ENCODE measurements around the gene SPPL3. TPM values are rescaled to one million over a fixed set of nuclear protein-coding genes. Genes with fewer than 3 reads are reported as not detected.

Gene SPPL3
- total RNA-seq, 2 experiments from 2014 or later, result 38.3 to 43.4 TPM

DNA sequence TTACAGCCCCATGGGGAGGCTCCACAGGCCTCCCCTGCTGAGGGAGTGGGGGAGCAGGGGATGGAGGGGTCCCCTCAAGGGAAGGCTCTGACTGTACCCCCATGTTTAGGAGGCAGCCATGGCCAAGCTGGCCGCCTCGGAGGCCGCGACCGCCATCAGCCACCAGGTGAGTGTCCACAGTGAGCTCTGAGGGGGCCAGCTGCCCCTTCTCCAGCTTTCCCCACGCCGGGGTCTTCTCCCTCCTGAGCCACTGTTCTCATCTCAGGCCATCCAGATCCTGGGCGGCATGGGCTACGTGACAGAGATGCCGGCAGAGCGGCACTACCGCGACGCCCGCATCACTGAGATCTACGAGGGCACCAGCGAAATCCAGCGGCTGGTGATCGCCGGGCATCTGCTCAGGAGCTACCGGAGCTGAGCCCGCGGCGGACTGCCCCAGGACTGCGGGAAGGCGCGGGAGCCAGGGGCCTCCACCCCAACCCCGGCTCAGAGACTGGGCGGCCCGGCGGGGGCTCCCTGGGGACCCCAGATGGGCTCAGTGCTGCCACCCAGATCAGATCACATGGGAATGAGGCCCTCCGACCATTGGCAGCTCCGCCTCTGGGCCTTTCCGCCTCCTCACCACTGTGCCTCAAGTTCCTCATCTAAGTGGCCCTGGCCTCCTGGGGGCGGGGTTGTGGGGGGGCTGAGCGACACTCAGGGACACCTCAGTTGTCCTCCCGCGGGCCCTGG lies 165.0 kb downstream of the SPPL3 start:
- DNase-seq (no peak), ATAC-seq (ENCODE audit: poor library complexity) (no peak)
- POLR2A ChIA-PET, result no interaction called here
- Mint-ChIP-seq H3K27me3 (no peaks in the 10 kb centered on the region), H3K27ac (no peak overlapping the region), H3K4me3 (no peak overlapping the region), H3K36me3 (ENCODE audit: low read depth) (peaks cover 12% of the 10 kb centered on the region), H3K9me3 (no peaks in the 10 kb centered on the region), H3K4me1 (ENCODE audit: low read depth) (no peaks in the 10 kb centered on the region)
- no peak overlapping the region for H3K27ac ChIP-seq (ENCODE audit: low read depth in 1 of 2, low read length in 2 of 2)
- no peaks in the 10 kb centered on the region for H3K36me3 ChIP-seq (ENCODE audit: insufficient read depth, low read length)
- CTCF ChIA-PET, result no interaction called here
- H3K4me1 ChIP-seq (ENCODE audit: insufficient read depth, low read length), result no peaks in the 10 kb centered on the region
- no peak overlapping the region for H3K4me3 ChIP-seq (ENCODE audit: low read length)
- intact Hi-C loops (cut with DNase I, micrococcal nuclease), result no loop called here
- no peaks in the 10 kb centered on the region for H3K9me3 ChIP-seq (ENCODE audit: control insufficient read depth in 1 of 2, insufficient read depth in 1 of 2, low read length in 2 of 2)
- TF ChIP-seq, protein P1, sequence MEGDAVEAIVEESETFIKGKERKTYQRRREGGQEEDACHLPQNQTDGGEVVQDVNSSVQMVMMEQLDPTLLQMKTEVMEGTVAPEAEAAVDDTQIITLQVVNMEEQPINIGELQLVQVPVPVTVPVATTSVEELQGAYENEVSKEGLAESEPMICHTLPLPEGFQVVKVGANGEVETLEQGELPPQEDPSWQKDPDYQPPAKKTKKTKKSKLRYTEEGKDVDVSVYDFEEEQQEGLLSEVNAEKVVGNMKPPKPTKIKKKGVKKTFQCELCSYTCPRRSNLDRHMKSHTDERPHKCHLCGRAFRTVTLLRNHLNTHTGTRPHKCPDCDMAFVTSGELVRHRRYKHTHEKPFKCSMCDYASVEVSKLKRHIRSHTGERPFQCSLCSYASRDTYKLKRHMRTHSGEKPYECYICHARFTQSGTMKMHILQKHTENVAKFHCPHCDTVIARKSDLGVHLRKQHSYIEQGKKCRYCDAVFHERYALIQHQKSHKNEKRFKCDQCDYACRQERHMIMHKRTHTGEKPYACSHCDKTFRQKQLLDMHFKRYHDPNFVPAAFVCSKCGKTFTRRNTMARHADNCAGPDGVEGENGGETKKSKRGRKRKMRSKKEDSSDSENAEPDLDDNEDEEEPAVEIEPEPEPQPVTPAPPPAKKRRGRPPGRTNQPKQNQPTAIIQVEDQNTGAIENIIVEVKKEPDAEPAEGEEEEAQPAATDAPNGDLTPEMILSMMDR (IDR thresholded peaks at IDR 0.05), result no peak
- no peaks in the 10 kb centered on the region for H3K27me3 ChIP-seq (ENCODE audit: control insufficient read depth in 1 of 2, insufficient read depth in 2 of 2, low read length in 2 of 2)

DNA sequence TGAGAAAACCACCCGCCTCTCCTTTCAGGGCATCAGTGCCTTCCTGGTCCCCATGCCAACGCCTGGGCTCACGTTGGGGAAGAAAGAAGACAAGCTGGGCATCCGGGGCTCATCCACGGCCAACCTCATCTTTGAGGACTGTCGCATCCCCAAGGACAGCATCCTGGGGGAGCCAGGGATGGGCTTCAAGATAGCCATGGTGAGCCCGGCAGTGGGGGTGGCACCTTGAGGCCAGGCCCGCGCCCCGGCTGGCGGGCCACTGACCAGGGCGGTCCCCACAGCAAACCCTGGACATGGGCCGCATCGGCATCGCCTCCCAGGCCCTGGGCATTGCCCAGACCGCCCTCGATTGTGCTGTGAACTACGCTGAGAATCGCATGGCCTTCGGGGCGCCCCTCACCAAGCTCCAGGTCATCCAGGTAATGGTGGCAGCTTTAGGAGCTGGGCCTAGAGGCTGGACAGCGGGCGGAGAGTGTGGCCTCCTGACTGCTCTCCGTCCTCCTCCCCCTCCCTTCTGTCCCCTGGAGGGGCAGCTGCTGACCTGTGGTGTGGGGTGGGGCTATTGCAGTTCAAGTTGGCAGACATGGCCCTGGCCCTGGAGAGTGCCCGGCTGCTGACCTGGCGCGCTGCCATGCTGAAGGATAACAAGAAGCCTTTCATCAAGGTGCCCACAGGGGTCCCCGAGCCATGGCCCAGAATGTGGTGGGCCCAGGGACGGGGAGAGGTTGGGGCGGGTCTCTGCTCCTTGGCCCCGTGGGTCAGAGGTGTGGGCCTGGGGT lies 165.7 kb downstream of the SPPL3 start:
- Mint-ChIP-seq H3K4me3 (no peak overlapping the region), H3K27ac (no peak overlapping the region), H3K4me1 (ENCODE audit: low read depth) (no peaks in the 10 kb centered on the region), H3K27me3 (no peaks in the 10 kb centered on the region), H3K36me3 (ENCODE audit: low read depth) (peaks cover 15% of the 10 kb centered on the region), H3K9me3 (no peaks in the 10 kb centered on the region)
- DNase-seq (no peak), ATAC-seq (ENCODE audit: poor library complexity) (no peak)
- POLR2A ChIA-PET, result no interaction called here
- H3K27me3 ChIP-seq (ENCODE audit: control insufficient read depth in 1 of 2, insufficient read depth in 2 of 2, low read length in 2 of 2), result no peaks in the 10 kb centered on the region
- CTCF ChIA-PET, result no interaction called here
- no peak overlapping the region for H3K27ac ChIP-seq (ENCODE audit: low read depth in 1 of 2, low read length in 2 of 2)
- no peak overlapping the region for H3K4me3 ChIP-seq (ENCODE audit: low read length)
- intact Hi-C loops (cut with DNase I, micrococcal nuclease), result no loop called here
- H3K36me3 ChIP-seq (ENCODE audit: insufficient read depth, low read length), result no peaks in the 10 kb centered on the region
- no peaks in the 10 kb centered on the region for H3K9me3 ChIP-seq (ENCODE audit: control insufficient read depth in 1 of 2, insufficient read depth in 1 of 2, low read length in 2 of 2)
- H3K4me1 ChIP-seq (ENCODE audit: insufficient read depth, low read length), result no peaks in the 10 kb centered on the region
- TF ChIP-seq, protein P1 (IDR thresholded peaks at IDR 0.05), result no peak

DNA sequence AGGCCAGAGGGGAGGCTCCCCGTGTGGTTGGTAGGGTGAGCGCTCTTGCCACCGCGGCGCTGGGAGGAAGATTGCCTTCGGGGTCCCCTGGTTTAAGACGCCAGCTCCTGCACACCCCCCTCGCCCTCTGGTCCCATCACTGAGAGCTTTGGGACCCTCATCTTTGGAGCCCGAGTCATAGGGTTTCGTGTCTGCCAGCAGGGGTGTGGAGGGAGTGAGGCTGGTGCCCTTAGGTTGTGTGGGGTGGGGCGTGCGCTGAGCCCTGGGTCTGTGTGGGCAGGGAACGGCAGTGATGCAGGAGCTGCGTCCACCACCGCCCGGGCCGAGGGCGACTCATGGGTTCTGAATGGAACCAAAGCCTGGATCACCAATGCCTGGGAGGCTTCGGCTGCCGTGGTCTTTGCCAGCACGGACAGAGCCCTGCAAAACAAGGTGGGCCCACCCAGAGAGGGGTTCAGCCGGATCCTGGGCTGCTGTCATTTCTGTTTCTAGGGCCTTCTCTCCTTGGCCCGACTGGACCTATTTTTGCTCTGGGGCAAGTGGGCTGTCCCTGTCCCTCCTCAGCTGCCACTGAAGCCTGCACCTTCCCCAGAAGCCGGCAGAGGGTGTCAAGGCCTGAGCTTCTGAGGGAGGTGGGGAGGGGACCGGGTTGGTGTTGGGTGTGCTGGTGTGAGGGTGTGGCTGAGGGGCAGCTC lies 166.5 kb downstream of the SPPL3 start:
- H3K9me3 ChIP-seq (ENCODE audit: control insufficient read depth in 1 of 2, insufficient read depth in 1 of 2, low read length in 2 of 2), result no peaks in the 10 kb centered on the region
- ATAC-seq (ENCODE audit: poor library complexity), result no peak
- TF ChIP-seq, protein P1 (IDR thresholded peaks at IDR 0.05), result no peak
- no peak overlapping the region for H3K4me3 ChIP-seq (ENCODE audit: low read length)
- no peaks in the 10 kb centered on the region for H3K4me1 Mint-ChIP-seq (ENCODE audit: low read depth)
- ChIA-PET POLR2A (no interaction called here), CTCF (no interaction called here)
- H3K27me3 Mint-ChIP-seq, result no peaks in the 10 kb centered on the region
- H3K36me3 ChIP-seq (ENCODE audit: insufficient read depth, low read length), result no peaks in the 10 kb centered on the region
- intact Hi-C loops (cut with DNase I, micrococcal nuclease), result no loop called here
- no peak for DNase-seq
- no peaks in the 10 kb centered on the region for H3K27me3 ChIP-seq (ENCODE audit: control insufficient read depth in 1 of 2, insufficient read depth in 2 of 2, low read length in 2 of 2)
- no peaks in the 10 kb centered on the region for H3K9me3 Mint-ChIP-seq
- H3K27ac Mint-ChIP-seq, result no peak overlapping the region
- H3K4me1 ChIP-seq (ENCODE audit: insufficient read depth, low read length), result no peaks in the 10 kb centered on the region
- no peak overlapping the region for H3K27ac ChIP-seq (ENCODE audit: low read depth in 1 of 2, low read length in 2 of 2)
- H3K4me3 Mint-ChIP-seq, result no peak overlapping the region
- H3K36me3 Mint-ChIP-seq (ENCODE audit: low read depth), result peaks cover 19% of the 10 kb centered on the region
